Measurements from ENCODE around the gene MTX1. TPM values are rescaled to one million over a fixed set of nuclear protein-coding genes. Genes with fewer than 3 reads are reported as not detected.

MTX1 gene
- total RNA-seq, 1 experiment from 2014 or later, result 58.9 TPM

DNA sequence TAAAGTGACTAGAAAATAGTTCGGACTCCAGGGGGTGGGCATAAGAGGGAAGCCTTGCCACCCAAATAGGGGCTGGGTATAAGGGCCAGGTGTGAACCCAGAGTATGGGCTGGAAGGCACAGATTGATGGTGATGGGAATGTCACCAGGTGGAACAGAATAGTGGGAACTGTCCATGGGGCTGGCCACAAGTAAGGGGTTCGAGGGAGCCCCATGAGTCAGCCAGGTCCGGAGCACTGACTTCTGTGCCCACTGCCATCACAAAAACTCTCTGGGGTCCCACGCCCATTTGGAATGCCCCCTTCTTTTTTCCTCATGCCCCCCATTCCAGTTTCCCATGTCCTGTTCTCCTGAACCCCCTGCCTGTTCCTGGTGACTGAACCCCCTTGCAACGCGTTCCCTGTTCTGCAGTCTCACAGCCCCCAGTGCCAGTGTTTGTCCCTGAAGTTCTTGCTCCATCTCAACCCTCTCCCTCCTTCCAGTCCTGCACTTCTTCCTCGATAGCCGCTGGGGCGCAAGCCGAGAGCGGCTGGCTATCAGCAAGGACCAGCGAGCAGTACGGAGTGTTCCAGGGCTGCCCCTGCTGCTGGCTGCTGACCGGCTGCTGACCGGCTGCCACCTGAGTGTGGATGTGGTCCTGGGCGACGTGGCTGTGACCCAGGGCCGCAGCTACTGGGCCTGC lies 27.0 kb upstream of the MTX1 start:
- peaks cover 7% of the 10 kb centered on the region for H3K36me3 Mint-ChIP-seq (ENCODE audit: insufficient read depth, unreplicated experiment)
- peaks cover 31% of the 10 kb centered on the region for H3K4me1 Mint-ChIP-seq (ENCODE audit: low read depth, unreplicated experiment)
- no peaks in the 10 kb centered on the region for H3K9me3 Mint-ChIP-seq (ENCODE audit: low read depth, unreplicated experiment)
- DNase-seq, result no peak
- CTCF ChIA-PET, result interaction anchor here (0.7 kb wide), 1 partner anchor 12 kb away, joined by 11 read pairs; no protein-coding TSS in a partner anchor
- TF ChIP-seq, protein P1, sequence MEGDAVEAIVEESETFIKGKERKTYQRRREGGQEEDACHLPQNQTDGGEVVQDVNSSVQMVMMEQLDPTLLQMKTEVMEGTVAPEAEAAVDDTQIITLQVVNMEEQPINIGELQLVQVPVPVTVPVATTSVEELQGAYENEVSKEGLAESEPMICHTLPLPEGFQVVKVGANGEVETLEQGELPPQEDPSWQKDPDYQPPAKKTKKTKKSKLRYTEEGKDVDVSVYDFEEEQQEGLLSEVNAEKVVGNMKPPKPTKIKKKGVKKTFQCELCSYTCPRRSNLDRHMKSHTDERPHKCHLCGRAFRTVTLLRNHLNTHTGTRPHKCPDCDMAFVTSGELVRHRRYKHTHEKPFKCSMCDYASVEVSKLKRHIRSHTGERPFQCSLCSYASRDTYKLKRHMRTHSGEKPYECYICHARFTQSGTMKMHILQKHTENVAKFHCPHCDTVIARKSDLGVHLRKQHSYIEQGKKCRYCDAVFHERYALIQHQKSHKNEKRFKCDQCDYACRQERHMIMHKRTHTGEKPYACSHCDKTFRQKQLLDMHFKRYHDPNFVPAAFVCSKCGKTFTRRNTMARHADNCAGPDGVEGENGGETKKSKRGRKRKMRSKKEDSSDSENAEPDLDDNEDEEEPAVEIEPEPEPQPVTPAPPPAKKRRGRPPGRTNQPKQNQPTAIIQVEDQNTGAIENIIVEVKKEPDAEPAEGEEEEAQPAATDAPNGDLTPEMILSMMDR (IDR thresholded peaks at IDR 0.05; ENCODE audit: unreplicated experiment), result no peak
- peaks cover 33% of the 10 kb centered on the region for H3K27me3 Mint-ChIP-seq (ENCODE audit: unreplicated experiment)
- H3K27ac Mint-ChIP-seq (ENCODE audit: unreplicated experiment), result no peak overlapping the region
- intact Hi-C loops (cut with micrococcal nuclease; ENCODE audit: unreplicated experiment), result no loop called here
- H3K4me3 Mint-ChIP-seq (ENCODE audit: low read depth, unreplicated experiment), result no peak overlapping the region
- BruUV-seq (replicated peaks), result no TSS peak

DNA sequence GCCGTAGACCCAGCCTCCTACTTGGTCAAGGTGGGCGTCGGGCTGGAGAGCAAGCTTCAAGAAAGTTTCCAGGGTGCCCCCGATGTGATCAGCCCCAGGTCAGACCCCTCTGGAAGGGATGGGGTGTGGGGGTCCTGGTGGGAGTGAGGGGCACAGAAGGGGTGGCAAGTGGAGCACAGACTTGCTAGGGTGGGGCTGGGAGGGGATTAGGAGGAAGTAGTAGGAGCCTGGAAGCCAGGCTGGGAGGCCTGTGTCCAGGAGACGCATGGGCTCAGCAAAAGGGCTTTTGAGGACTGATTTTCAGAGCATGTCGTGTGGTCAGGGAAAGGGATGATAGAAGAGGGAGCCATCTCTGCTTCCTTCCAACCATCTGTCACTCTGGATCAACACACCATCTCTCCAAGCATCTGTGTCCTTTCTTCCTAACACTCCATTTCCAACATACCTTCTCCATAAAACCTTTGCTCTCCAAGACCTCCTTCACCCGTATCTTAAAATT lies 26.4 kb upstream of the MTX1 start:
- intact Hi-C loops (cut with micrococcal nuclease; ENCODE audit: unreplicated experiment), result no loop called here
- TF ChIP-seq, protein P1 (IDR thresholded peaks at IDR 0.05; ENCODE audit: unreplicated experiment), result no peak
- BruUV-seq (replicated peaks), result no TSS peak
- H3K4me3 Mint-ChIP-seq (ENCODE audit: low read depth, unreplicated experiment), result no peak overlapping the region
- peaks cover 39% of the 10 kb centered on the region for H3K27me3 Mint-ChIP-seq (ENCODE audit: unreplicated experiment)
- H3K27ac Mint-ChIP-seq (ENCODE audit: unreplicated experiment), result no peak overlapping the region
- no peaks in the 10 kb centered on the region for H3K9me3 Mint-ChIP-seq (ENCODE audit: low read depth, unreplicated experiment)
- H3K36me3 Mint-ChIP-seq (ENCODE audit: insufficient read depth, unreplicated experiment), result peaks cover 13% of the 10 kb centered on the region
- CTCF ChIA-PET, result interaction anchor here (0.7 kb wide), 2 partner anchors 11 to 79 kb away, joined by 6 to 11 read pairs; no protein-coding TSS in a partner anchor
- H3K4me1 Mint-ChIP-seq (ENCODE audit: low read depth, unreplicated experiment), result peaks cover 31% of the 10 kb centered on the region
- DNase-seq, result no peak

DNA sequence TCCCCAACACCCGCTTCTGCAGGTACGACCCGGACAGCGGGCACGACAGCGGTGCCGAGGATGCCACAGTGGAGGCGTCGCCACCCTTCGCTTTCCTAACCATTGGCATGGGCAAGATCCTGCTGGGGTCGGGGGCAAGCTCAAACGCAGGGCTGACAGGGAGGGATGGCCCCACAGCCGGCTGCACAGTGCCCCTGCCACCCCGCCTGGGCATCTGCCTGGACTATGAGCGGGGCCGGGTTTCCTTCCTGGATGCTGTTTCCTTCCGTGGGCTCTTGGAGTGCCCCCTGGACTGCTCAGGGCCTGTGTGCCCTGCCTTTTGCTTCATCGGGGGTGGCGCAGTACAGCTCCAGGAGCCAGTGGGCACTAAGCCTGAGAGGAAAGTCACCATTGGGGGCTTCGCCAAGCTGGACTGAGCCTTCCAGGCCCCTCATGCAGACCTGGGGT lies 24.7 kb upstream of the MTX1 start:
- no TSS peak for BruUV-seq (replicated peaks)
- Mint-ChIP-seq H3K9me3 (ENCODE audit: low read depth, unreplicated experiment) (no peaks in the 10 kb centered on the region), H3K4me1 (ENCODE audit: low read depth, unreplicated experiment) (peaks cover 37% of the 10 kb centered on the region), H3K27me3 (ENCODE audit: unreplicated experiment) (peaks cover 56% of the 10 kb centered on the region), H3K4me3 (ENCODE audit: low read depth, unreplicated experiment) (no peak overlapping the region), H3K36me3 (ENCODE audit: insufficient read depth, unreplicated experiment) (peaks cover 23% of the 10 kb centered on the region), H3K27ac (ENCODE audit: unreplicated experiment) (no peak overlapping the region)
- TF ChIP-seq, protein P1 (IDR thresholded peaks at IDR 0.05; ENCODE audit: unreplicated experiment), result no peak
- CTCF ChIA-PET, result interaction anchor here (2.4 kb wide), 1 partner anchor 10 kb away, joined by 11 read pairs; no protein-coding TSS in a partner anchor
- intact Hi-C loops (cut with micrococcal nuclease; ENCODE audit: unreplicated experiment), result no loop called here
- DNase-seq, result no peak

DNA sequence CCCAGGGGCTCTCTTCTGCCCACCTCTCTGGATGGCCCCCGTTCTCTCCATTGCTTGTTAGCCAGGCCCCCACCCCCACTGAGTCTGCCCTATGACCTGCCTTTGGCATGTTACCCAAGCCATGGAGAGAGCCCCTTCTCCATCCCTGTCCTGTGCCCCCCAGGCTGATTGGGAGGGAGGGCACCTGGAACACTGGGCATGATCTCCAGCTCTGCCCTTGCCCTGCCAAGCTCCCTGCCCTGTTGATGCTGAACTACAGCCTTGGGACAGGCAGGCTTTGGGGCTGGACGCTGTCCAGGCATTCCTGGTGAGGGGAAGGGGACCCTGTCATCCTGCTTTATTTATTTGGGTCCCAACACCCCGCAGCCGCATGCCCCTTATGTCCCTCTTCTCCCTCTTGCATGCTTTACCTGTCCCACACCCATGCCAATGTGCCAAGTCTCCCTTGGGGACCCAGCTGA lies 24.1 kb upstream of the MTX1 start:
- peaks cover 57% of the 10 kb centered on the region for H3K27me3 Mint-ChIP-seq (ENCODE audit: unreplicated experiment)
- H3K4me1 Mint-ChIP-seq (ENCODE audit: low read depth, unreplicated experiment), result peaks cover 37% of the 10 kb centered on the region
- intact Hi-C loops (cut with micrococcal nuclease; ENCODE audit: unreplicated experiment), result no loop called here
- no TSS peak for BruUV-seq (replicated peaks)
- H3K27ac Mint-ChIP-seq (ENCODE audit: unreplicated experiment), result no peak overlapping the region
- no peak for DNase-seq
- CTCF ChIA-PET, result interaction anchor here (2.4 to 3.3 kb wide), 2 partner anchors 10 to 11 kb away, joined by 11 to 19 read pairs; partner anchors contain the start of genes KRTCAP2 and TRIM46
- no peak overlapping the region for H3K4me3 Mint-ChIP-seq (ENCODE audit: low read depth, unreplicated experiment)
- TF ChIP-seq, protein P1 (IDR thresholded peaks at IDR 0.05; ENCODE audit: unreplicated experiment), result no peak
- no peaks in the 10 kb centered on the region for H3K9me3 Mint-ChIP-seq (ENCODE audit: low read depth, unreplicated experiment)
- peaks cover 23% of the 10 kb centered on the region for H3K36me3 Mint-ChIP-seq (ENCODE audit: insufficient read depth, unreplicated experiment)

All from Calu3 (cell line).